ENCODE results near the gene NOP9.

Gene NOP9

DNA sequence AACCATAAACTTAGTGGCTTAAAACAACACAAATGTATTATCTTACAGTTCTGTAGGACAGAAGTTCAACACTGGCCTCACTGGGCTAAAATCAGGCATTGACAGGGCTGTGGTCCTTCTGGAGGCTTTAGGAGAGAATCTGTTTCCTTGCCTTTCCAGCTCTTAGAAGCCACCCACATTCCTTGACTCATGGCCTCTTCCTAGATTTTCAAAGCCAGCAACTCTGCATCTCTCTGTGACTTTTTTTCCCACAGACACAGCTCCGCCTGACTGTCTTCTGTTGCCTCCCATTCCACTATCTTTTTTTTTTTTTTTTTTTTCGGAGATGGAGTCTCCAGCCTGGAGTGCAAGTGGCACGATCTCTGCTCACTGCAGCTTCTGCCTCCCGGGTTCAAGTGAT lies 56.6 kb downstream of the NOP9 start:
- FAIRE-seq (no peak), DNase-seq (ENCODE audit: insufficient read length, low spot score) (no peak)
- TF ChIP-seq POLR2AphosphoS5 (IDR thresholded peaks at IDR 0.05; ENCODE audit: low read depth, low read length) (no peak), POLR2A (IDR thresholded peaks at IDR 0.05; ENCODE audit: low read depth, low read length) (no peak), POU2F2 (IDR thresholded peaks at IDR 0.05; ENCODE audit: low read depth, low read length) (no peak), TAF1 (IDR thresholded peaks at IDR 0.05; ENCODE audit: low read depth, low read length) (no peak), SPI1 (IDR thresholded peaks at IDR 0.05; ENCODE audit: low read depth, low read length) (no peak), PAX5 (IDR thresholded peaks at IDR 0.05; ENCODE audit: insufficient read depth, low read length, severe bottlenecking) (no peak)

Measured in GM12891 (cell line).